ENCODE data around the gene ALDH4A1.

ALDH4A1 gene

DNA sequence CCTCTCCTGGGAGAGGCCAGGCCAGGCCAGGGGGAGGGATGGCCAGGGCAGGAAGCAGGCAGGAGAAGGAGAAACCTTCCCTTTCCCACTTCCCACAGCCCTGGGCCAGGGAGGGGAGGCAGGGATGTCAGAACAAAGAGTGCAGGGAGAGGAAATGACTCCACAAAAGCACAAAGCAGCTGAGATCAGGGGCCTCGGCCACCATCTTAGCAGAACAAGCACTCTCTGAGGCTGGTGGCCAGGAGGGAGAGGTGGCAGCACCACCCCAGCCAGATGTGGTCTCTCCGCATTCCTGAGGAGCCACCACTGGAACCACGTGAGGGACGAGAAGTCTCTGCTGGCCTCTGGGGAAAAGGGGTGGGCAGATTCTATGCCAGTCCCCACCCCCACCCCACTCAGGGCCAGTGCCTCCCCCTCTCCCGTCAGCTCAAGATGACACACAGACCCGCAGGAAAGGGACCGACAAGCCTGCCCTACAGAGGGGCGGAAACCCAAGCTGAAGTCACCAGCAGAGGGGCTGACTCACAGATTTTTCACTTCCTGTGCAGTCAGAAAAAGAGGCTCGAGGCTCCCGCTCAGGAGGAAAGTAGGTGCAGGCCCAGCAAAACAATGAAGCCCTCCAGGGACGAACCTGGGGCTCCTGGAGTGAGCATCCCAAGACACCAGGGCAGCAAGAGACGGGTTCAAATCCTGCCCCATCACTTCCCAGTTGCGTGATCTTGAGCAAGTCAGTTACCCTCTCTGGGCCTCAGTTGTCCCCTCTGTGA lies 24.1 kb upstream of the ALDH4A1 start:
- peak overlapping the region; percentile 33 for H3K4me3 ChIP-seq (ENCODE audit: low read length)
- DNase-seq (ENCODE audit: low read depth): peak; percentile 93
- TF ChIP-seq, protein P1, sequence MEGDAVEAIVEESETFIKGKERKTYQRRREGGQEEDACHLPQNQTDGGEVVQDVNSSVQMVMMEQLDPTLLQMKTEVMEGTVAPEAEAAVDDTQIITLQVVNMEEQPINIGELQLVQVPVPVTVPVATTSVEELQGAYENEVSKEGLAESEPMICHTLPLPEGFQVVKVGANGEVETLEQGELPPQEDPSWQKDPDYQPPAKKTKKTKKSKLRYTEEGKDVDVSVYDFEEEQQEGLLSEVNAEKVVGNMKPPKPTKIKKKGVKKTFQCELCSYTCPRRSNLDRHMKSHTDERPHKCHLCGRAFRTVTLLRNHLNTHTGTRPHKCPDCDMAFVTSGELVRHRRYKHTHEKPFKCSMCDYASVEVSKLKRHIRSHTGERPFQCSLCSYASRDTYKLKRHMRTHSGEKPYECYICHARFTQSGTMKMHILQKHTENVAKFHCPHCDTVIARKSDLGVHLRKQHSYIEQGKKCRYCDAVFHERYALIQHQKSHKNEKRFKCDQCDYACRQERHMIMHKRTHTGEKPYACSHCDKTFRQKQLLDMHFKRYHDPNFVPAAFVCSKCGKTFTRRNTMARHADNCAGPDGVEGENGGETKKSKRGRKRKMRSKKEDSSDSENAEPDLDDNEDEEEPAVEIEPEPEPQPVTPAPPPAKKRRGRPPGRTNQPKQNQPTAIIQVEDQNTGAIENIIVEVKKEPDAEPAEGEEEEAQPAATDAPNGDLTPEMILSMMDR (conservative IDR thresholded peaks at IDR 0.05; ENCODE audit: low read length): peak; percentile 18

DNA sequence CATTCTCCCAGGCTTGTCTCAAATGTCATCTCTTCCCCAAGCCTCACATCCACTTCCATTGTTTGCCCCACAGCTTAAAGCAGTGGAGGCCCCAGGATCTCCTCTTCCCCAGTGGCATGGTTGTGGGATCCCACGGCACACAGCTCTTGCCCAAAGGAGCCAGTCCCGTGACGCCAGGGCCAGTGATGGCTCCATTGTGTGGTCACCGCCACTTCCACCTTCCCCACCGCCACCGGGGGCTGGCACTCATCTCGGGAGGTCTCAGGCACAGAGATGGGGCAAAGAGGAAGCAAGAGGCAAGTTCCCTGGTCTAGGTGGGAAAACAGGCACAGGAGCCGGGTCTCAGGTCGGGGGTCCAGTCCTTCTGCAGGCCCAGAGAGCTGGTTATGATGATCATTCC lies 22.9 kb upstream of the ALDH4A1 start:
- no peak overlapping the region for H3K4me3 ChIP-seq (ENCODE audit: low read length)
- DNase-seq (ENCODE audit: low read depth): no peak
- TF ChIP-seq, protein P1 (conservative IDR thresholded peaks at IDR 0.05; ENCODE audit: low read length): no peak

DNA sequence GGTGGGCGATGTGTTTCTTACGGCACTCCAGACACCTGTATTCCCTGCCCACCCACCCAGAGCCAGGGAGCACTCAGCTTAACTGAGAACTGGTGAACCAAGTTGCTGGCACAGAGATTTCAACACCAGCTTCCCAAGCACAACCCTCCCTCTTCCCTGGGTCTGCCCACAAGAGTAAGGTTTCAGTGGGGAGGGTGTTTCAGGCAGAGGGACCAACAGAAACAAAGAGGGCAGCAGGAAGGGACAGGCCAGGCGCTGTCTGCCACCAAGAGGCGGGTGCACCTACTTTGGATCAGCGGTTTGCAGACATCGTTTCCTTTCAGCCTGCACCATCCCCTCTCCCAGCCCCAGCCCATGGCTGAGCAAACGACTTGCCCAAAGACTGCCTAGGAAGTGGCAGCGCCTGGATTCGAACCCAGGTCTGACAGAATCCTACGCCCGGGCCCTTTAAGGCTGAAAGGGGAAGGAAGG lies 21.9 kb upstream of the ALDH4A1 start:
- peak overlapping the region; percentile 36 for H3K4me3 ChIP-seq (ENCODE audit: low read length)
- DNase-seq (ENCODE audit: low read depth): peak; percentile 67
- TF ChIP-seq, protein P1 (conservative IDR thresholded peaks at IDR 0.05; ENCODE audit: low read length): no peak

DNA sequence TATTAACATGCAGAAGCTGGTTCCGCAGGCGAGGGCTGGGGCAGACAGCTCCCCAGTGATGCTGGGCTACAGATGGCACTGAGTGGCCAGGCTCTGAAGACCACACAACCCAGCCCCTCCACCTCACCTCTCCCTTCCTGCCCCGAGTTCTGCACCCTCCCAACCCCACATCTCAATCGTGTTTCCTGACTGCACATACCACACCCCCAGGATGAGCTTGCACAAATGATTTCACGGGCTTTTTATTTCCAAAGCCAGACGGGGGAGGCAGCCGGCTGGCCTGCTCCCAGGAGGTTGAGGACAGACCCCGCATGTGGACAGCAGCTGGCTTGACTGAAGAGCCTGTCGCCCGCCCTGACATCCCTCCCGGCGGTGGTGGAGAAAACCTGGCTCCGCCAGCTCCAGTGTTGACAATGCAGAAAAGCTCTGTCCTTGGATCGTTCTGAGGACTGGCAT lies 21.4 kb upstream of the ALDH4A1 start:
- peak; percentile 65 for DNase-seq (ENCODE audit: low read depth)
- peak overlapping the region; percentile 36 for H3K4me3 ChIP-seq (ENCODE audit: low read length)

DNA sequence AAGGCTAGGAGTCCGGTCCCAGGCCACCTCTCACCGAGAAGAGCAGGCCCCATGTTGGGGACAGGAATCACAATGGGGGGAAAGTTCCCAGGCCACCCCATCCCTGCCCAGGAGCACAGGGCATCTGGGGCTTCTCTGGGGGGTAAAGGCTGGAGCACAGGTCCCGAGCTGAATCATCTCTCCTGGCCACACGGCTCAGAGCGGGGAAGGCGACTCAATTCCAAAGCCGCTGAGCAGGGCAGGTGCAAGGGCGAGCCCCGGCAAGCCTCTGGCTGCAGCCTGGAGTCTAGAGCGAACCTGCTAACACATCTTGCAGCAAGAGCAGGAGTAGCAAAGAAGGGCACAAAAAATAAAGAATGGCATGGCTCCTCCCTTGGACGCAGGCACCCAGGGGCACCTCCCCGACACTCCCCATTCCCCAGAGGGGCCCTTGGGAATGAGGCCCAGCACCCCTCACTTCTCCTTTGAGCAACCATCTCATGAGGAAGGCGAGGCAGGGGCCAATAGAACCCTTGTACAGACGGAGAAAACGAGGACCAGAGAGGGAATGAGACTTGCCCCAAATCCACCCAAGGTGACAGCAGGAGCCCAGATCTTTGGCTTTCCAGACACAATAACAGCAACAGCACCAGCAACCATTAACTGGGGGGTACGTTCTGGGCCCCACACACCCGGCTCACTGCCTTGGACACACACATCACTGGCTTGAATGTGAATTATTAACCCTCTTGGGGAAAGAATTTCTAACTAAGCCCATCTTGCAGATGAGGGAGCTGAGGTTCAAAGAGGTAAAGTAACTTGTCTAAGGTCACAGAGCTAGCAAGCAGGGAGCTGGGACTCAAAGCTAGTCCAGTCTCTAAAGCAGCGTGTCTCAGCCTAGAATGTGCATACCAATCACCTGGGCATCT lies 20.7 kb upstream of the ALDH4A1 start:
- peak overlapping the region; percentile 36 for H3K4me3 ChIP-seq (ENCODE audit: low read length)
- TF ChIP-seq, protein P1 (conservative IDR thresholded peaks at IDR 0.05; ENCODE audit: low read length): no peak
- no peak for DNase-seq (ENCODE audit: low read depth)

More for the DNA sequence above, 21.4 kb upstream of the ALDH4A1 start:
- TF ChIP-seq, protein P1 (conservative IDR thresholded peaks at IDR 0.05; ENCODE audit: low read length): no peak

DNA sequence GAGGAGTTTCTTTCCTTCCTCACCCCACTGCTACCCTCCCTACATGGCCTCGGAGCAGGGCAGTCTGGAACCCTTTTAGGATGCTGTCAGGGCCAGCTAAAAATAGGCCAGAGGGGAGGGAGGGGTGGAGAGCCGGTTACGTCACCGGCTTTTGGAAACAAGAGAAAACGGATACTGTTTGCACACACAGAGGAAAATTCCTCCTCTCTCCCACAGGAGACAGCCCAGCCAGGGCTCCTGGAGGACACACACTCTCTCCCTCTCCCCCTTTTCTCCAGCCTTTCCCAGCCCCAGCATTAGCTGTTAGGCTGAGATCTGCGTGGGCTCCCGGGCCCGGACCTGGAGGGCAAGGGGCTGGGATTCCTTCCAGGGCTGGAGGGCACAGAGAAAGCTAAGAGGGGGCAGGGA lies 20.0 kb upstream of the ALDH4A1 start:
- H3K4me3 ChIP-seq (ENCODE audit: low read length): peak overlapping the region; percentile 32
- TF ChIP-seq, protein P1 (conservative IDR thresholded peaks at IDR 0.05; ENCODE audit: low read length): peak; percentile 47
- peak; percentile 88 for DNase-seq (ENCODE audit: low read depth)

Data from AG10803 (cell line).